Cardiac muscle cell (in vitro differentiated cells and primary cell): Measurements from ENCODE around the gene MTPN. TPM values are rescaled to one million over a fixed set of nuclear protein-coding genes. Genes with fewer than 3 reads are reported as not detected.
A peak's percentile ranks its signal among the peaks of the same experiment; 100 is the strongest.

Experiments
- DNase-seq, 2 donors: peaks; one replicate each; pipeline versions ENCODE4 v3.0.0 to v3.0.0-alpha.2; 2010 to 2017; ENCODE audit warnings: low read depth in 1 of 2, low spot score in 1 of 2
- H3K27ac ChIP-seq: fragments of 200-600 bp; sonication (generic); 2 replicates; pipeline ENCODE4 v1.5.1; 2016
- H3K27me3 ChIP-seq: fragments of 200-600 bp; sonication (generic); 2 replicates; pipeline ENCODE4 v1.6.0; 2016; ENCODE audit warnings: control low read depth
- H3K36me3 ChIP-seq: fragments of 200-600 bp; sonication (generic); 2 replicates; pipeline ENCODE4 v1.5.1; 2016; ENCODE audit warnings: control low read depth
- H3K4me1 ChIP-seq: fragments of 200-600 bp; sonication (generic); 2 replicates; pipeline ENCODE4 v1.8.1; 2017; ENCODE audit warnings: low read depth, mild to moderate bottlenecking, mixed run types
- H3K4me3 ChIP-seq: fragments of 200-600 bp; sonication (generic); 2 replicates; pipeline ENCODE4 v1.5.1; 2016; ENCODE audit warnings: mild to moderate bottlenecking
- H3K9me3 ChIP-seq: fragments of 200-600 bp; sonication (generic); 2 replicates; pipeline ENCODE4 v1.5.1; 2017; ENCODE audit warnings: low read depth, mild to moderate bottlenecking, control low read depth
- polyA plus RNA-seq: library from polyadenylated mRNA; unstranded; fragments of >200 nt; fragmentation: Nextera tagmentation; extraction: Ambion mirVana; gene quantifications from 2 replicates; pipeline ENCODE4 v1.2.1, GENCODE V29; 2016
- total RNA-seq: library from RNA; depleted of rRNA; stranded (reverse); fragments of >200 nt; gene quantifications from 2 replicates; pipeline ENCODE4 v1.2.3, GENCODE V29; 2016
- TF ChIP-seq, protein P1 (sequence below): IDR thresholded peaks from 2 replicates; pipeline ENCODE4 v1.5.1; 2012; ENCODE audit warnings: low read depth, mild to moderate bottlenecking, low read length

Gene MTPN
- total and polyA plus RNA-seq, 2 experiments from 2014 or later, result 86.1 to 110 TPM

DNA sequence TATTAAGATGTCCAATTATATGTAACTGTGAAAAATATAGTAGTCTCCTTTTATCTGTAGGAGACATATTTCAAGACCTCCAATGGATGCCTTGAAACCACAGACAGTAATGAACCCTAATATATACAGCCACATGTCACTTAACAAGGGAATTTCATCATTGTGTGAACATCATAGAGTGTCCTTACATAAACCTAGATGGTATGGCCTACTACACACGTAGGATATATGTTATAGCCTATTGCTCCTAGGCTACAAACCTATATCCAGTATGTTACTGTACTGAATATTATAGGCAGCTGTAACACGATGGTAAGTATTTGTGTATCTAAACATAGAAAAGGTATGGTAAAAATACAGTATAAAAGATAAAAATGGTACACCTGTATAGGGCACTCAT lies 32.4 kb downstream of the MTPN start:
- H3K36me3 ChIP-seq, result peaks cover 10% of the 10 kb centered on the region
- DNase-seq, result no peak
- TF ChIP-seq, protein P1, sequence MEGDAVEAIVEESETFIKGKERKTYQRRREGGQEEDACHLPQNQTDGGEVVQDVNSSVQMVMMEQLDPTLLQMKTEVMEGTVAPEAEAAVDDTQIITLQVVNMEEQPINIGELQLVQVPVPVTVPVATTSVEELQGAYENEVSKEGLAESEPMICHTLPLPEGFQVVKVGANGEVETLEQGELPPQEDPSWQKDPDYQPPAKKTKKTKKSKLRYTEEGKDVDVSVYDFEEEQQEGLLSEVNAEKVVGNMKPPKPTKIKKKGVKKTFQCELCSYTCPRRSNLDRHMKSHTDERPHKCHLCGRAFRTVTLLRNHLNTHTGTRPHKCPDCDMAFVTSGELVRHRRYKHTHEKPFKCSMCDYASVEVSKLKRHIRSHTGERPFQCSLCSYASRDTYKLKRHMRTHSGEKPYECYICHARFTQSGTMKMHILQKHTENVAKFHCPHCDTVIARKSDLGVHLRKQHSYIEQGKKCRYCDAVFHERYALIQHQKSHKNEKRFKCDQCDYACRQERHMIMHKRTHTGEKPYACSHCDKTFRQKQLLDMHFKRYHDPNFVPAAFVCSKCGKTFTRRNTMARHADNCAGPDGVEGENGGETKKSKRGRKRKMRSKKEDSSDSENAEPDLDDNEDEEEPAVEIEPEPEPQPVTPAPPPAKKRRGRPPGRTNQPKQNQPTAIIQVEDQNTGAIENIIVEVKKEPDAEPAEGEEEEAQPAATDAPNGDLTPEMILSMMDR, result no peak

DNA sequence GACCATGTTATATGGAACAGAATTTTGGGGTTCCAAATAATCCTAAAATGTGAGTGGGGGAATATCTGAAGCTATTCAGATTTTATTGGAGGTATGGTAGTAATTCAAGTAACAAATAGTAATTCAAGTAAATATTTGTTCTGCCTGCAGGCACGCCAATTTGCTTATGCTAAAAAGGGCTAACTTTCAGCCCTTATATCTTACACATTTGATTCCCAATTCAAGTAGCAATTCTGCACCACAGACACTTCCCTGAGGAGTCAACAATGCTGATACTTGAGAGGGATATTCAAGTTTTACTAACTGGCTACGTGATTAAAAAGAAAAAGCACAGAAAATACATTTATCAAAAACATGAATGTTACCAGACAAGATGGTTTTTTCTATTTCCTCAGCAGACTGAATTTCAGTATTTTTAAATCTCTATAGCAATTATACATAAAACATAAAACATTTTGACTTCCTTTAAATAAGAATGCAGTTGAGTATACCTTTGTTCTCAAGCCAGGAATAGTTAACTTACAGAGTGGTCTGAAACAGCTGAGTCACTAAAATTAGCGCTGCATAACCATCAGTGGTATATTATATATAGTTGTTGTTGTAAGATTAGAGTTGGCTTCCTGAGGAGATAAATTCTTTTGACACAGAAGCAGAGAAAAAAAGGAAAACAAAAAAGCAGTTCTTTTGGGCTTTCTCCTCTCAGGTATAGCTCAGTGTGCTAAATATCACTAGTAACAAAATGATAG lies 33.9 kb downstream of the MTPN start:
- TF ChIP-seq, protein P1, result no peak
- Histone ChIP-seq H3K27me3 (no peaks in the 10 kb centered on the region), H3K4me3 (no peak overlapping the region), H3K27ac (peak overlapping the region; percentile 88), H3K4me1 (peaks cover 72% of the 10 kb centered on the region), H3K9me3 (no peaks in the 10 kb centered on the region), H3K36me3 (no peaks in the 10 kb centered on the region)
- DNase-seq, result peak in 1 of 2 donors; percentile 62

More for the DNA sequence above, 32.4 kb downstream of the MTPN start:
- peak overlapping the region; percentile 20 for H3K27ac ChIP-seq
- peaks cover 72% of the 10 kb centered on the region for H3K4me1 ChIP-seq
- no peaks in the 10 kb centered on the region for H3K9me3 ChIP-seq
- no peaks in the 10 kb centered on the region for H3K27me3 ChIP-seq
- no peak overlapping the region for H3K4me3 ChIP-seq

DNA sequence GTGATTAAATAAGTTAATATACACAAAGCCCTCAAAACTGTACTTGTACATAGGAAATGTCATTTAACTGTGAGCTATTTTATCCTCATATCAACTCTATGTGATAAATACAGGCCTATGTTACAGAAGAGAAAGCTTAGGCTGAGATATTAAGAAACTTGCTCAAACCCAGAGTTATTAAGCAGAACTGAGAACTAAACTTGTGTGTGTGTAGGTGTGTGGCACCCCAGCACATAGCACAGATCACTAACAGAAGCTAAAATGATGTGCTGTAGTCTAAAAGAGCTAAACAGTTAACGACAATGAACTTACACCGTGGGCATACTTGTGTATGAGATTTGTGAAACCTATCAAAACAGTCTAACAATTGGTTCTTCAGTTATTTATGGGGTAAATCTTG lies 34.5 kb downstream of the MTPN start:
- Histone ChIP-seq H3K36me3 (no peaks in the 10 kb centered on the region), H3K27ac (peak overlapping the region; percentile 88), H3K27me3 (no peaks in the 10 kb centered on the region), H3K4me3 (no peak overlapping the region), H3K9me3 (no peaks in the 10 kb centered on the region), H3K4me1 (peaks cover 75% of the 10 kb centered on the region)
- DNase-seq, result no peak
- TF ChIP-seq, protein P1, result no peak

DNA sequence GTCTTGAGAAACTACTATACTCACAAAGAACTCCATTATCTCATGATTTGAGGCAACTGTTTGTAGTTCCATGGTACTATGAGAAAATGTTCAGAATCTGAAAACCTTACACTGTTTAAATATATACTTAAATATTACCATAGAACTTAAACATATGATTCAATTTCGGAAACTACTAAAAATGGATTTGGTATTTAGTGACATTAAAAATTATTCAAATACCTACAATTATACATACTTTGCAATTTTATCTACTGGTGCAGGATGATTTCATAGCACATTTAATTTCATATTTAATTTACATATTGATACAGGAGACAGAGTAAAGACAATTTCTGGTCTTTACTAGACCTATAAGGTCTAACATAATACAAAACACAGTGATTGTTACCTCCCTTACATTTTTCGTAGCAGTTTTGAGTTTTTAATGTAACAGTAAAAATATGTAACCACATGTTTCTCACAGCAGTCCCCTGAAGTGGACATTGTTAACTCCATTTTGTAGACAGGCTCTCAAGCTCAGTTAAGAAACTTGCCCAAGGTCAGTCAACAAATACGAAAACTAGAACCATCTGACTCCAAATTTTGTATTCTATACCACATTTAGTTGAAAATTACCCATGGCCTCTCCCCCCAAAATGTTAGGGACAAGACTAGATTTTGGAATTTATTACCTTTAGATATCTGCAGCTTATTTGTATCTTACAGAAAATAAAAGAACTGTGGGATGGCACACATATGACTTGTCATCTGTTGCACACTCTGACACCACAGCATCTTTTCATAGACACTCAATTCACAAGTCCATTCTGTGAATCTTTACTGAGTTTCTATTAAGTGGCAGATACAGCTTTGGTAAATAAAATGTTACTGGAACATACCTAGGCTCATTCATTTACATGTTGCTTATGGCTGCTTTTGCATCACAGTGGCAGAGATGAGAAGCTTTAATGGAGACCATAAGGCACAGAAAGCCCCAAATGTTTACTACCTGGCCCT lies 36.8 kb downstream of the MTPN start:
- Histone ChIP-seq H3K27me3 (no peaks in the 10 kb centered on the region), H3K4me3 (no peak overlapping the region), H3K27ac (peak overlapping the region; percentile 92), H3K36me3 (no peaks in the 10 kb centered on the region), H3K9me3 (no peaks in the 10 kb centered on the region), H3K4me1 (peaks cover 78% of the 10 kb centered on the region)
- TF ChIP-seq, protein P1, result no peak
- no peak for DNase-seq

DNA sequence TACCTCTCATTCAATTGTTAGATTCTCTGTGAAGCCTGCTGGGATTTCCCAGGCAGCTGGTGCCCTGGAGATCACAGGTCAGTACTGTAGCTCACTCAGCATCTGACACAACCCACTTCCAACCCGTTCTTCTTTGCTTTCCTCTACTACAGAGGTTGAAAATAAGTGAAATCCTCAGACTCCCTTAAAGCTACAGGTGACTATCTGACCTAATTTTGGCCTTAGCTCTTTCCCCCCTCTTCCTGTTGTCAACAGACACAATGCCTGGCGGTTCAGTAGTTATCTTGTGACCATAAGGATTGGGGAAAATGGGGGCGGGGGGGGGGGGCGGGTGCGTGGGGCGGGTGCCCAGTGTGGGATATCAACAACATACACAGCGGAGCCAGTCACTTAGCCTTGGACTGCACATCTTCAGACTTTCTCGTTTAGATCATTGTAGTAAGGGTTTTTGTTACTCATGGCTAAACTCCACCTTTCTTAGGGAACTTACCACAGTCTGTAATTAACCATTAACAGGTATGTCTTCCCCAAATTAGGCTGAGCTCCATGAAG lies 37.8 kb downstream of the MTPN start:
- TF ChIP-seq, protein P1, result no peak
- Histone ChIP-seq H3K36me3 (no peaks in the 10 kb centered on the region), H3K4me1 (peaks cover 85% of the 10 kb centered on the region), H3K4me3 (no peak overlapping the region), H3K27ac (peak overlapping the region; percentile 92), H3K27me3 (no peaks in the 10 kb centered on the region), H3K9me3 (no peaks in the 10 kb centered on the region)
- peak in 1 of 2 donors; percentile 34 for DNase-seq
